ENCODE measurements around the gene NLRP3.

The NLRP3 gene

GRCh38 chr1:247386687-247387086, 29.3 kb upstream of the NLRP3 start:
- Histone ChIP-seq H3K4me3 (ENCODE audit: low read depth, low read length) (no peak overlapping the region), H3K27ac (ENCODE audit: extremely low read depth, low read depth, low read length) (no peak overlapping the region), H3K36me3 (ENCODE audit: control insufficient read depth in 2 of 2, insufficient read depth in 1 of 2, low read length in 2 of 2) (no peaks in the 10 kb centered on the region), H3K4me1 (ENCODE audit: control insufficient read depth, insufficient read depth, low read length) (no peaks in the 10 kb centered on the region), H3K9me3 (ENCODE audit: control insufficient read depth, insufficient read depth, low read depth, low read length) (no peaks in the 10 kb centered on the region)
- ChIA-PET CTCF (no interaction called here), POLR2A (no interaction called here)
- TF ChIP-seq ZNF549 (tag by site-specific recombination; IDR thresholded peaks at IDR 0.05) (no peak), KLF7 (tag by site-specific recombination; IDR thresholded peaks at IDR 0.05; ENCODE audit: borderline replicate concordance) (no peak), ZNF426 (tag by site-specific recombination; IDR thresholded peaks at IDR 0.05) (no peak), ZNF514 (tag by site-specific recombination; IDR thresholded peaks at IDR 0.05) (no peak), ZNF704 (tag by site-specific recombination; IDR thresholded peaks at IDR 0.05) (no peak), OSR2 (tag by site-specific recombination; IDR thresholded peaks at IDR 0.05) (no peak), HOXA7 (CRISPR knock-in tag; IDR thresholded peaks at IDR 0.05; ENCODE audit: borderline replicate concordance) (no peak), ZNF610 (tag by site-specific recombination; IDR thresholded peaks at IDR 0.05; ENCODE audit: borderline replicate concordance) (no peak), BCL6B (tag by site-specific recombination; IDR thresholded peaks at IDR 0.05) (no peak), PRDM1 (tag by site-specific recombination; IDR thresholded peaks at IDR 0.05) (no peak), ZNF341 (tag by site-specific recombination; IDR thresholded peaks at IDR 0.05; ENCODE audit: low read depth) (no peak), ZNF114 (tag by site-specific recombination; IDR thresholded peaks at IDR 0.05) (no peak), ZFP3 (tag by site-specific recombination; IDR thresholded peaks at IDR 0.05; ENCODE audit: low read depth) (no peak), ZNF529 (tag by site-specific recombination; IDR thresholded peaks at IDR 0.05; ENCODE audit: insufficient replicate concordance) (no peak), ZBTB17 (tag by site-specific recombination; IDR thresholded peaks at IDR 0.05) (no peak), KLF8 (tag by site-specific recombination; IDR thresholded peaks at IDR 0.05) (no peak), ZNF423 (tag by site-specific recombination; IDR thresholded peaks at IDR 0.05) (no peak)

GRCh38 chr1:247387096-247387495, 28.9 kb upstream of the NLRP3 start:
- H3K9me3 ChIP-seq (ENCODE audit: control insufficient read depth, insufficient read depth, low read depth, low read length): no peaks in the 10 kb centered on the region
- ChIA-PET POLR2A (no interaction called here), CTCF (no interaction called here)
- H3K4me3 ChIP-seq (ENCODE audit: low read depth, low read length): no peak overlapping the region
- no peak overlapping the region for H3K27ac ChIP-seq (ENCODE audit: extremely low read depth, low read depth, low read length)
- H3K4me1 ChIP-seq (ENCODE audit: control insufficient read depth, insufficient read depth, low read length): no peaks in the 10 kb centered on the region
- no peaks in the 10 kb centered on the region for H3K36me3 ChIP-seq (ENCODE audit: control insufficient read depth in 2 of 2, insufficient read depth in 1 of 2, low read length in 2 of 2)
- TF ChIP-seq ZNF621 (tag by site-specific recombination; IDR thresholded peaks at IDR 0.05): no peak
- TF ChIP-seq ZNF398 (tag by site-specific recombination; IDR thresholded peaks at IDR 0.05): no peak
- no peak for TF ChIP-seq GLI2 (tag by site-specific recombination; IDR thresholded peaks at IDR 0.05; ENCODE audit: borderline replicate concordance, low read depth)
- no peak for TF ChIP-seq ZNF280D (tag by site-specific recombination; IDR thresholded peaks at IDR 0.05)
- TF ChIP-seq KLF17 (tag by site-specific recombination; IDR thresholded peaks at IDR 0.05): no peak
- TF ChIP-seq ZNF777 (tag by site-specific recombination; IDR thresholded peaks at IDR 0.05; ENCODE audit: borderline replicate concordance): no peak
- no peak for TF ChIP-seq ZNF48 (tag by site-specific recombination; IDR thresholded peaks at IDR 0.05)
- no peak for TF ChIP-seq ZIC2 (tag by site-specific recombination; IDR thresholded peaks at IDR 0.05)
- no peak for TF ChIP-seq ZNF394 (tag by site-specific recombination; IDR thresholded peaks at IDR 0.05; ENCODE audit: borderline replicate concordance)
- TF ChIP-seq PRDM6 (tag by site-specific recombination; IDR thresholded peaks at IDR 0.05): no peak

All from HEK293 (cell line).